Activated CD4-positive, CD25-positive, alpha-beta regulatory T cell treated with anti-CD3 and anti-CD28 coated beads, Interleukin-2, amount 50 U/mL, for 24 hours (primary cell): Measurements from ENCODE around the gene ASCC2.
A peak's percentile ranks its signal among the peaks of the same experiment; 100 is the strongest.
"Not testable (repeated sequence)": the region's sequence is repeated elsewhere in the genome, so short reads cannot be mapped to it uniquely, and the experiment has no call there.

ENCODE experiments used
- ATAC-seq, 2 donors: fragments of 150-1000 bp; cut with Tn5 transposase; one replicate each; pipeline ENCODE4 v1.10.0; 2021; ENCODE audit warnings: mild to moderate bottlenecking in 1 of 2, moderate library complexity in 1 of 2

ASCC2 gene, protein sequence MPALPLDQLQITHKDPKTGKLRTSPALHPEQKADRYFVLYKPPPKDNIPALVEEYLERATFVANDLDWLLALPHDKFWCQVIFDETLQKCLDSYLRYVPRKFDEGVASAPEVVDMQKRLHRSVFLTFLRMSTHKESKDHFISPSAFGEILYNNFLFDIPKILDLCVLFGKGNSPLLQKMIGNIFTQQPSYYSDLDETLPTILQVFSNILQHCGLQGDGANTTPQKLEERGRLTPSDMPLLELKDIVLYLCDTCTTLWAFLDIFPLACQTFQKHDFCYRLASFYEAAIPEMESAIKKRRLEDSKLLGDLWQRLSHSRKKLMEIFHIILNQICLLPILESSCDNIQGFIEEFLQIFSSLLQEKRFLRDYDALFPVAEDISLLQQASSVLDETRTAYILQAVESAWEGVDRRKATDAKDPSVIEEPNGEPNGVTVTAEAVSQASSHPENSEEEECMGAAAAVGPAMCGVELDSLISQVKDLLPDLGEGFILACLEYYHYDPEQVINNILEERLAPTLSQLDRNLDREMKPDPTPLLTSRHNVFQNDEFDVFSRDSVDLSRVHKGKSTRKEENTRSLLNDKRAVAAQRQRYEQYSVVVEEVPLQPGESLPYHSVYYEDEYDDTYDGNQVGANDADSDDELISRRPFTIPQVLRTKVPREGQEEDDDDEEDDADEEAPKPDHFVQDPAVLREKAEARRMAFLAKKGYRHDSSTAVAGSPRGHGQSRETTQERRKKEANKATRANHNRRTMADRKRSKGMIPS

DNA sequence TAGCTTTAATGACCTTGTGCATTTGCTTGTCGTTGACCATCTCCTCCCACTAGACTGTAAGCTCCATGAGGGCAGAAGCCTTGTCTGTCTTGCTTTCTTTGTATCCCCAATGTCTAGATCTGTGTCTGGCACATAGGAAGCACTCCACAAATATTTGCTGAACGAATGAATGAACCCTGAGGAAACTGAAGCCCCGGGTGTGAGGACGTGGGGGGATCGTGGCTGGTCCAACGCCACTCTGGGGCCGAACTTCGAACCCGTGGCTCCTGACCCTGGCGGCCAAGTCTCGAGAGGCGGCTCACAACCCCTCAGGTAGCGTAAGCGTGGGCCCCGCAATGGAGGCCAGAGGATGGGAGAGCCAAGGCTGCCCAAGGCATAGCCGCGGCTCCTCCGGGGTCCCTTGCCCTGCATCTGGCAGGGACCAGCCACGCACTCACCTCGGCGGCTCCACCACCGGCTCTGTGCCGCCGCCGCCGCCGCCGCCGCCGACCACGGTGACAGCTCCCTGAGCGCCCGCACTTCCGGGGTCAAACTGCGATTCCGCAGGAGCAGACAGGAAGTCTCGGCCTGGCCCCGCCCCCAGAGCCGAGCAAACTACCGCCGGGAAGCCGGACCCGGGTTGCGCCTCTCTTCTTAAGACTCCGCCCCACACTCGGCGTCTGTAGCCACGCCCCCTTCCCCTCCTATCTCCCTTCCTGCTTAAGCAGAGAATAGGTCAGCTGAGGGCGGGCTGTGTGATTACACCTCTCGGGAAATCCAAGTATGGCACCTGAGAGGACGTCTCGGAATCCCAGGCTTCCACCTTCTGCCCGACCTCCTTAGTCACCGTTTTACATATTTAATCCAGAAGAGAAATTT is at the start of gene ASCC2:
Gene ASCC2, minus strand, starts transcription at position 534 of the 858 bp plus-strand sequence. CDS start 5,949 bp downstream, outside the sequence.
- peak; percentile 96 to 97 for ATAC-seq

DNA sequence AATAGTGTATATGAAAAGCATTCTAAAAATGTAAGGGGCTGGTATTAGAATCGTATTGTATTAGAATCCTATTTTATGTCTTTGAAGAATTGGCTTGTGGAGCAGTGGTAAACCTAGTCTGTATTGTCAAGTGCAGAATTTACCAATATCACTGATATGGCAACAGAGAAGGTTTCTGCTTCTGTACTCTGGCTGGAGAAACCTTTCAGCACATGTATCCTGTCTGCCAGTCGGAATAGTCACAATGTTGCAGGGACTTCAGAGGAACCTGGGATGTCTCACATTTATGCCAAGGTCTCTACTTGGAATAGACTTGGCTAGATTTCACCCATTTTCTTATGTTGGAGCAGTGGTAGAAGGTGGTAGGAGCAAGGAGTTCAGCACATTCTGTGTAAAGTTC is 49.3 kb upstream of the ASCC2 start:
- no peak for ATAC-seq

DNA sequence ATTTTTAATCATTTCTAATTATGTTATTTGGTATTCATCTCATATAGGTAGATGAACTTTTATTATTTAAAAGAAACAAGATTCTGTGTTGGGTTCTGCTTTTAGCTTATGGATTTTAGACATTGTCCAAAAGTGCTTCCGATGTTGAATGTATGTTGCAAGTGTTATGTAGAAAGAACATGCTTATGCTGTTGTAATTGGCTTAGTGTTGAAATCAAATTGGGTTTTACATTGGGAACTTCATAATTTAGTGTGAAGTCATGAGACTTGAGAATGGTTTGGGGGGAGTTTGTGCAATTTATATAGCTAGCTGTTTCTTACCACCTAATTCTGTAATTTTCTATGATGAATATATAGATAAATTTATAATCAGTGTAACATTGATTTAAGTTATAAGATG is 48.5 kb upstream of the ASCC2 start:
- ATAC-seq = no peak

DNA sequence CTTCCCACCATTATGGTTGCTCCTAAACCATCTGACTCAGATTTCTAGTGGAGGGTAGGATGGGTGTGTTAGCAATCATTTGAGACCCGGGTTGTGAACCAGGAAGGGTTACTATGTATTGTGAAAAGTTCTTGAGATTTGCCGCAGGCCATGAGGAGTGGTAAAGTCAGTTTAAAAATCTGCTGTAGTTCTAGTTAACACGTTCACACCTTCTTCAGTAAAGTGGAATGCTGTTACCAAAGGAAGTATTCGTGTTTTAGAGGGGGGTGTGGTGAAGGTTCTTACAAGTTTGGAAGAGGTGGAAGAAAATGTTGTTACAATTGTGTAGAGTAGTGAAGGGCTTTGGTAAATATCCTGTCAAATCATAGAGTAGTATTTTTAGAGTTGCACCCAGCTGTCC is 47.5 kb upstream of the ASCC2 start:
- ATAC-seq = no peak

DNA sequence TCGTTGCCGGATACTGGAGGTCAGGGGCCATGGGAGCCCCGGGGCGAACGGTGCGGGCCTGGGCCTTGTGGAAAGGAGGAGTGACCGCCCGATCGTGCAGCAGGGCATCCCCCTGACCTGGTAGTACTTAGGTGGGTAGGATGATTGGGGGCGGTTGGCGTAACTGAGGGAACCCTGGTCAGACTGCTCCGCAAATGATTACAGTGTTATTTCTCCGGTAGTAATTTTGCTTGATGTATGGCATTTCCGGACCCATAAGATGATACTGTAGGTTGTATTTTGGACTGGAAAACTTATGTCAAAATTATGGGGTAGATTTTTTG is 45.7 kb upstream of the ASCC2 start:
- peak in 1 of 2 donors; percentile 5 for ATAC-seq

DNA sequence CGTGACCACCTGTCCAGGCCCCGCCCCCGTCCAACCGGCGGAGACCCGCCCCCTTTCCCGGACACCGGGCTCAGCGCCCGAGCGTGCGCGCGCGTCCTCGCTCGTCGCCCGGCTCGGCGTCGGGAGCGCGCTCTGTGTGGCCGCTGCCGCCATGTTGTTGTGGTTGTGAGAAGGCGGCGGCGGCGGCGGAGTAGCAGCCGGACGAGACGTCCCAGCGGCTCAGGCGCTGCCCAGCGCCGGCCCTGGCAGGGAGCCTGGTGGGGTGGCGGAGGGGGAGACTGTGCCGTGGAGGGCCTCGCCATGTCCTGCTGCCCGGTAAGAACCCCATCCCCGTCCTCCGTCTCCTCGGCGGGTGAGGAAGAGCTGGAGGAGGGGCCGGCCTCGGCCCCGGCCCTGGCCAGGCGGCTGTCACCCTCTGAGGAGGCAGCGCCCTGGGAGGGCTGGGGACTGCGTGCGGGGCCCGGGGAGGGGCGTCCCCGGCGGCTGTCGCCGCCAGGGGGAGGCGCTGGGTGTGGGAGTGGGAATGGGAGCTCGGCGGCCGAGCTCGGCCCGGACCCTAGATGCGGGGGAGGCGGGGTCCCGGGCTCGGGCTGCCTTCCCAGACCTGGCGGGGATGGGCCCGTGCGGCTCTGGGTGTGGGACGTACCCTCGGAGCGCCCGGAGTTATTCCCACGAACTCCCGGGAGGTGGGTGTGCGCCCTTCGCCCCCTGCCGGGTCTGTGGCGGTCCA is 45.1 kb upstream of the ASCC2 start, which contains the start of gene MTMR3:
Gene MTMR3, plus strand, starts transcription at position 130 of the 730 bp plus-strand sequence. CDS start 87,886 bp downstream, outside the sequence.
- ATAC-seq = peak; percentile 77 to 78

DNA sequence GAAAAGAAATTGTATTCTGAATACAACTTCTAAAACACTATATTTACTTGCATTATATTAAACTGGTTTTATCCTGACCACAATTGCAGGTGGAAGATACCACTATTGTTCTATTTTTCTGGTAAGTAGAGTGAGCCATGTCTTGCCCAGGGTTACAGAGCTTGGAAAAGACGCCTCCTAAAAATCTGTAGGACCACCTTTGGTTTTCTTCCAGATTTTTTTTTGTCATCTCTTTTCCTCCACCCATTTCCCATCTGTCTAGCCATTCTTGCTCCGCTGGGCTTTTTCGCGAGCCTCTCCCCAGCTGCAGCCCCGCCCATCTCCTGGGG is 44.6 kb upstream of the ASCC2 start:
- ATAC-seq = no peak

DNA sequence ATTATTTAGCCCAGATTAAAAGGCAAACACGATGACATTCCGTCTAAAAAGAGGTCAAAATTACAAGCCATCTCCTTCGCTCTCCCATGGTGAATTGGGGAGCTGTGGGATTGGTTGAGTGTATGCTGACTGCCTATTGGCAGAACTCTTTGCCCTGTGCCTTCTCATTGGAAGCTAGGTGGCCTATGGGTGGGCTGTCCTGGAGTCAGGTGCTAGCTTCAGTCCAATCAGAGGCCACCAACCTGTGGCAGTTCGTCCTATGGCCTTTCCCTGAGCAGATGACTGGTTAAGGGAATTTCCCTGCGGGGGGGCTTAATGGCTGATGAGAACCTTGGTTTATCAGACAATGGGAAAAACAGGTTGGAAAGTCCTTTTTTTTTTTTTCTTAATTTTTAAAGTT is 41.7 kb upstream of the ASCC2 start:
- peak; percentile 26 to 36 for ATAC-seq

DNA sequence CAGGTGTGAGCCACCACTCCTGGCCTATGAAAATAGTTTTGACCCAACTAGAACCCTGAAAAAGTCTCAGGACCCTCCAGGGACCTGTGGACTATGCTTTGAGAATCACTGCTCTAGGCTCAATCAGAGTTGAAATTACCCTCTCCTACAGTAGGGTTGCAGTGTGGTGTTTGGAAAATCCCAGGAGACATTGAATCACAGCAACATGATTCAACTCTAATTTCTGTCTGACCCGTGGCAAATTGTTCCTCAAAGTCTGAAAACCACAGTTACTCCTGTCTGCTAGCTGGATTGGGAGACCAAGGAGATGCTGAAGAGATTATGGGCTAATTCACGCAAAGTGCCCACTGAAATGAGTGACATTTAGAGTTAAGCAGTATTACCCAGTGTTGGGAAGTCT is 39.5 kb upstream of the ASCC2 start:
- ATAC-seq = no peak

DNA sequence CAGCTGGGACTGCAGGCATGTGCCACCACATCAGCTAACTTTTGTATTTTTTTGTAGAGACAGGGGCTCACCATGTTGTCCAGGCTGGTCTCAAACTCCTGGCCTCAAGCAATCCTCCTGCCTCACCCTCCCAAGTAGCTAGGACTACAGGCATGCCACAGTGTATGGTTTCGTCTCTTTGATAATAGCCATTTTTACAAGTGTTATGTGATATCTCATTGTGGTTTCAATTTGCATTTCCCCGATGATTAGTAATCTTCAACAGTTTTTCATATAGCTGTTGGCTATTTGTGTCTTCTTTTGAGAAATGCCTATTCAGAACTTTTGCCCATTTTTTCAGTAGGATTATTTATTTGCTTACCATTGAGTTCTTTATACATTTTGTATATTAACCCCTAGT is 35.9 kb upstream of the ASCC2 start:
- no peak for ATAC-seq

DNA sequence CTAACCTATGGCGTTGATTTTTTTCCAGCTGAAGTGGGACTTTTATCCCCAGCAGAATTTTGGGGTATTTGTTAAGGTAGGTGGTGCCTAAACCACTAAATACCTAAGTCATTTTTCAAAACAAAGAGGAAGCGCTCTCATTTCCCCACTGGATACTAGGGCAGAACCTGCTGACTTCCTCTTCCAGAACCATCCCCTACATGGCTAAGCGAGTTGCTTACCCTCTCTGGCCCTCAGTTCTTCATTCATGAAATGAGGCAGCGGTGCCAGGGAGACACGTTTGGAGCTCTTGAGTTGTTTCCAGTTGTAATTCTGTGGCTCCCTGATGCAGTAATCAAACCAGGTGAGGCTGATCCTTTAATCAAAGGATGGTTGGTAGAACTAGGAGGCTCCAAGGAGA is 34.9 kb upstream of the ASCC2 start:
- ATAC-seq = no peak

DNA sequence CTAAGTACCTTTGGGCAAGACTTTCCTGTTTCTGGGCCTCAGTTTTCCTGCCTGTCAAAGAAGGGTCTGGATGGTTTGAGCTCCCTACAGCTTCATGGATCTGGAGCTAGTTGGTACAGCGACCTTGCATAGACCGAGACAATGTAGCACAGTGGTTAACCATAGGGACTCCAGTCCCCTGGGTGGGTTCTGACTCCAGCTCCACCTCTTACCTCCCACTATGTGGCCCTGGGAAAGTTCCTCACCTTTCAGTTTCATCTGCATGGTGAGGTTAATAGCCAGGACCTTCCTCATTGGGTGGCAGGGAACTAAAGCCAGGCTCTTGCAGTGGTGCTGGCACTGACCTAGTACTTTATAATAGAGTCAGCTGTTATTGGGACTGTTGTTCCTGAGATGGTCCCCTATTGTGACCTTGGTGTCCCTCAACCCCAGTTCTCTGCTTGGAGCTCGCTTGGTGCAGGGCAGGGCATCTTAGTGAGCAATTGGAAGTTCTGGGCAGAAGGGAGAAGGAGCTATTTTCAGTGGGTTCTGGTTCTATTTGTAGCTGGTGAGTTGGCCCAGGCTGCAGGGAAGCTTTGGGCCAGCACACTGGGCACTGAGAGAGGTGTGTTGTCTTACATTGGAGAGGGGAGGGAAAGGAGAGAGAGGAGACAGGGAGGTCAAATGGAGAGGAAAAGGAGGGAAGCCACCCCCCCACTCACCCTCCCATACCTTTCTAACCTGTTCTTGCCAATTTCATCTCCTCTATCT is 34.2 kb upstream of the ASCC2 start:
- ATAC-seq = no peak

DNA sequence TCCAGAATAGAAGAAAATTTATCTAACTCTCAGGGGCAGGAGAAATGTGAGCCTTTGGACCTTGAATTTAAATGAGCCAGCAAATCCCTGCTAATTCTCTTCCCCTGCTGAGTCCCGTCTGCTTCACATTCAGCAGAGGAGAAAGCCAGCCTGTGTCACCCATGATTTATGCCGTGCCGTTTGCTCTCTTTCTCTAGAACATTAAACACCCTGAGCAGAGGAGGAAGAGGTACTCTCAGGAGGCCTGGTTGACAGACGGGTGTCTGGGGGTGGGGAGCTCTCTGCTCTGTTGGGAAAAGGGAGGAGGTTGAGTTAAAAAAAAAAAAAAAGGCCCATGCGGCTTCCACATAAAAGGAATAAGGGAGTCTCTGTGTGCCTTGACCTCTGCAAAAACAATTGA is 33.6 kb upstream of the ASCC2 start:
- ATAC-seq = no peak

DNA sequence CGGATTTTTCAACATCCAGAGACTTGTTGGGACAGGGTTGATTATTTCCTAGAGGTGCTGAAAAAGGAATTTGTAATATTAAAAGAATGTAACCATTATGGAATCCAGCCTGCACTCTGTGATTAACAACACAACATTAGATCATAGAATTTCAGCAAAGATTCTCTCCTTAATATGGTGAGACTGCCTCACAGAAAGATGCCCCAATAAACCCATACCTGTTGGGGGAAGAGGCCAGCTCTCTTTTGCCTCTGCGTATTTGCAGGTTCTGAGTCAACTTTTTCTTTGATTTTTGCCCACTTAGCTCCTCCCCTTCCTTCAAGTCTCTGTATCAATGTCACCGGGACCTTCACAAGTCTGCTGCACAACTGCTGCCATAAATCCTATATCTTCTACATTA is 32.5 kb upstream of the ASCC2 start:
- ATAC-seq = peak in 1 of 2 donors; percentile 60

DNA sequence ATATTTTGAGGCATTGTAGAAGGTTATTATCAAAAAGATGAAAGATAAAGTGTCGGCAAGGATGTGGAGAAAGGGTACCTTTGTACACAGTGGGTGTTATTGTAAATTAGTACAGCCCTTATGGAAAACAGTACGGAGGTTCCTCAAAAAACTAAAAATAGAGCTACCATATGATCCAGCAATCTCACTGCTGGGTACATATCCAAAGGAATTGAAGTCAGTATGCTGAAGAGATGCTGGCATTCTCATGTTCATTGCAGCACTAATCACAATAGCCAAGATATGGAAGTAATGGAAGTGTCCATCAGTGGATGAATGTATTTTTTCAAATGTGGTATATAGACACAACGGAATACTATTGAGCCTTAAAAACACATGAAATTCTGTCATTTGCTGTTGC is 29.8 kb upstream of the ASCC2 start:
- ATAC-seq = no peak

DNA sequence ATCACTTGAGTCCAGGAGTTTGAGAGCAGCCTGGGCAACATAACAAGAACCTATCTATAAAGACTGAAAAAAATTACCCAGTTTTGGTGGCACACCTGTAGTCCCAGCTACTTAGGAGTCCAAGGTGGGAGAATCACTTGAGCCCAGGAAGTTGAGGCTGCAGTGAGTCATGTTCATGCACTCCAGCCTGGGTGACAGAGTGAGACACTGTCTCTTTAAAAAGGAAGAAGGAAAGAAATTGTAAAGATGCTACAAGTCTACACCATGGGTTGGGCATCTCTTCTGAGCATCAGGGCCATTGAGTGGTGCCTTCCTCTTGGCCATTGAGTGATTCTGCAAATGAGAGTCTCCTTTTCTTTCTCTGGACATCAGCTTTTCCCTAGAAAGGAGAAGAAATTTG is 29.2 kb upstream of the ASCC2 start:
- ATAC-seq = no peak

DNA sequence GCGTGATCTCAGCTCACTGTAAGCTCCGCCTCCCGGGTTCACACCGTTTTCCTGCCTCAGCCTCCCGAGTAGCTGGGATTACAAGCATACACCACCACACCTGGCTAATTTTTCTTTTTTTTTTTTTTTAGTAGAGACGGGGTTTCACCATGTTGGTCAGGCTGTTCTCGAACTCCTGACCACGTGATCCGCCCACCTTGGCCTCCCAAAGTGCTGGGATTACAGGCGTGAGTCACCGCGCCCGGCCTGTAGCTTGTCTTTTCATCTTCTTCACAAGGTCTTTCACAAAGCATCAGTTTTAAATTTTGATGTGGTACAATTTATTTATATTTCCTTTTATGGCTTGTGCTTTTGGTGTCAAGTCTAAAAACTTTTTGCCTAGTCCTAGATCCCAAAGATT is 27.5 kb upstream of the ASCC2 start:
- not testable (repeated sequence) for ATAC-seq

DNA sequence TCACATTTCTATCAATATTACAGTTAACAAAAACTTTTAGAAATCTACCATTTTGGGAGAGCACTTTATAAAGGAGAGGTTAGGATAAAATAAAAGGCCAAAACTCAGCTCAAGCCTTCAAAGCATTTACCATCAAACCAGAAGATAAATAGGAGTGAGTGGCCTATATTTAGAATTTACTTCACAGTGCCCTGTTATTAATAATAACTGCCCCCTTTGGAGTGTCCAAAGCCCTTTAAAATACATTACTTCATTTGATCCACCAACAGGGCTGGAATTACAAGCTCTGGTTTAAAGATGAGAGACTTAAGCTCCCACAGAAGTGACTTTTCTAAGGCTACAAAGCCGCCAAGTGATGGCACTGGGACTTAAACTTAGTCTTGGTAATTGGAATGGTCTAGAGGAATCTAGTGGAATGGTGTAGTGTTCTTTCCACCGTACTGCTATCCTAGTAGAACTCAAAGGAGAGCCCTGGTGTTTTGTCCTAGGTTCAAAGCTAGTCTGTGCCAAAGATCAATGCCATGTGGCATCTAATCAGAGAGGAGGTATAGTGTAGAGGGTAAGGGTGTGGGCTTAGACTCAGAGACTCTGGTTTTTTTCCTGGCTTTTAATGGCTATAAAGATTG is 23.7 kb upstream of the ASCC2 start:
- no peak for ATAC-seq

DNA sequence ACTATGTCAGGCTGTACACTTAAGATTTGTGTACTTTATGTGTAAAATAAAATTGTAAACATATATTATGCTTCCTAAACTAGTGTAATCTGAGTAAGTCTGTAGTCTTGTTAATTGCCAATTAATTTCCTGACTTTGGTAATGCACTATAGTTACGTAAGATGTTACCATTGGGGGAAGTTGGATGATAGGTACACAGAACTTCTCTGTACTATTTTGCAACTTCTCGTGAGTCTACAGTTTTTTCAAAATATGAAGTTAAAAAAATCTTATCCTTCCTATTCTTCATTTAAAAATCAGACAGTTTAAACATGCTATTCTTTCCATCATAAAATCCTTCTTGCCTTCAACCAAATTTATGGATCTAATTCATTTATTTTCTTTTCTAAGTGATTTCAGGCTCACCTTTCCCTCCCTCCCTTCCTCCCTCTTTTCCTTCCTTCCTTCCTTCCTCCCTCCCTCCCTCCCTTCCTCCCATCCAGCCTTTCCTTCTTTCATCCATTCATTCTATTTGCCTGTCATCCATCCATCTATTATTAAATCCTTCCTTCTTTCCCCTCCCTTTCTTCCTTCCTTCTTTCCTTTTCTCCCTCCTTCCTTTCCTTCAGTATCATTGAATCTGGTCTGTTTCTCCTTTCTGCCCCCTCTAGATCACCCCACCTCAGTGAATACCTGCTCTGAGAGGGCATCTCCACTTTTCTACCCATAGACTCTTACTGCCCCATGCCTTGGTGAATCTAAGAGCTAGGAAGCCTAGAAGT is 22.1 kb upstream of the ASCC2 start:
- no peak for ATAC-seq

DNA sequence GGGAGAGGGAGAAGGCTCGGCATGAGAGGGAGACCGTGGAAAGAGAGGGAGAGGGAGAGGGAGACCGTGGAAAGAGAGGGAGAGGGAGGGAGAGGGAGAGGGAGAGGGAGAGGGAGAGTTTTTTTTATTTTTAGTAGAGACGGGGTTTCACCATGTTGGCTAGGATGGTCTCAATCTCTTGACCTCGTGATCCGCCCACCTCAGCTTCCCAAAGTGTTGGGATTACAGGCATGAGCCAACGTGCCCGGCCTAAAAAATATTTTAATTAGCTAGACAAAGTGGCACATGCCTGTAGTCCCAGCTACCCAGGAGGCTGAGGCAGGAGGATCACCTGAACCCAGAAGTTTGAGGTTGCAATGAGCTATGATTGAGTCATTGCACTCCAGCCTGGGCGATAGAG is 21.0 kb upstream of the ASCC2 start:
- ATAC-seq = not testable (repeated sequence)

DNA sequence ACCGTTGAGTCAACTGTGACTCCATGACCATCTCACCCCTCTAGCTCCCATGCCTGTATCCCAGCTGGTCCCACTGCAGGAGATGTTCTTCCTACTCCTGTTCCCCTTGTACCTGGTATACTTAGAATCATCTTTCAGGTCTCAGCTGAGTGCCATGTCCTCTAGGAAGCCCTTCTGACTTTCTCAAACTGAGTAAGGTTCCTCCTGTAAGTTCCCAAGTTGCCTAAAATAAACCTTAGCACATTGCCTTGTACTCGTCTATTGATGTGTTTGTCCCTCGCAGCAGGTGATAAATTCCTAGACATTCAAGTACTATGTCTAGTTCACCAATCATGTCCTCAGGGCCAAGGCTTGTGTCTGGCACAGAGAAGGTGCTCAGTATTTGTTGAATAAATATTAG is 18.4 kb upstream of the ASCC2 start:
- ATAC-seq = no peak
